RWPE2 (cell line): ENCODE data around the gene RTF1.

Experiments used
- ATAC-seq: fragments of 200-7000 bp; cut with Tn5 transposase; 3 replicates; pipeline ENCODE4 v1.9.1; 2021; ENCODE audit warnings: low read depth
- DNase-seq: peaks from one replicate; pipeline ENCODE4 v3.0.0-alpha.2; 2020; ENCODE audit warnings: low spot score
- H3K27ac ChIP-seq: fragments of 450-650 bp; 2 replicates; pipeline ENCODE4 v1.5.1; 2017; ENCODE audit warnings: mild to moderate bottlenecking; ENCODE audit not compliant: poor library complexity, severe bottlenecking
- H3K27me3 ChIP-seq: fragments of 250-450 bp; sonication (Bioruptor Pico); 2 replicates; pipeline ENCODE4 v1.5.1; 2021; ENCODE audit warnings: mild to moderate bottlenecking, moderate library complexity; ENCODE audit not compliant: insufficient read depth, poor library complexity, severe bottlenecking
- H3K36me3 ChIP-seq: fragments of 250-450 bp; sonication (Bioruptor Pico); 2 replicates; pipeline ENCODE4 v1.5.1; 2020; ENCODE audit warnings: low read depth, mild to moderate bottlenecking, moderate library complexity
- H3K4me1 ChIP-seq: fragments of 250-450 bp; sonication (Bioruptor Pico); 2 replicates; pipeline ENCODE4 v1.5.1; 2021; ENCODE audit warnings: mild to moderate bottlenecking, moderate library complexity; ENCODE audit not compliant: insufficient read depth, poor library complexity, severe bottlenecking
- H3K4me3 ChIP-seq: fragments of 250-450 bp; sonication (Bioruptor Pico); 2 replicates; pipeline ENCODE4 v1.5.1; 2021; ENCODE audit warnings: mild to moderate bottlenecking, moderate library complexity; ENCODE audit not compliant: severe bottlenecking
- H3K9me3 ChIP-seq: fragments of 250-450 bp; sonication (Bioruptor Pico); 2 replicates; pipeline ENCODE4 v1.5.1; 2021; ENCODE audit warnings: mild to moderate bottlenecking, moderate library complexity; ENCODE audit not compliant: severe bottlenecking
- CTCF ChIP-seq: fragments of 450-650 bp; IDR thresholded peaks from one replicate; pipeline ENCODE4 v1.5.1; 2017; ENCODE audit warnings: mild to moderate bottlenecking, moderate library complexity; ENCODE audit not compliant: poor library complexity, severe bottlenecking

The RTF1 gene

DNA sequence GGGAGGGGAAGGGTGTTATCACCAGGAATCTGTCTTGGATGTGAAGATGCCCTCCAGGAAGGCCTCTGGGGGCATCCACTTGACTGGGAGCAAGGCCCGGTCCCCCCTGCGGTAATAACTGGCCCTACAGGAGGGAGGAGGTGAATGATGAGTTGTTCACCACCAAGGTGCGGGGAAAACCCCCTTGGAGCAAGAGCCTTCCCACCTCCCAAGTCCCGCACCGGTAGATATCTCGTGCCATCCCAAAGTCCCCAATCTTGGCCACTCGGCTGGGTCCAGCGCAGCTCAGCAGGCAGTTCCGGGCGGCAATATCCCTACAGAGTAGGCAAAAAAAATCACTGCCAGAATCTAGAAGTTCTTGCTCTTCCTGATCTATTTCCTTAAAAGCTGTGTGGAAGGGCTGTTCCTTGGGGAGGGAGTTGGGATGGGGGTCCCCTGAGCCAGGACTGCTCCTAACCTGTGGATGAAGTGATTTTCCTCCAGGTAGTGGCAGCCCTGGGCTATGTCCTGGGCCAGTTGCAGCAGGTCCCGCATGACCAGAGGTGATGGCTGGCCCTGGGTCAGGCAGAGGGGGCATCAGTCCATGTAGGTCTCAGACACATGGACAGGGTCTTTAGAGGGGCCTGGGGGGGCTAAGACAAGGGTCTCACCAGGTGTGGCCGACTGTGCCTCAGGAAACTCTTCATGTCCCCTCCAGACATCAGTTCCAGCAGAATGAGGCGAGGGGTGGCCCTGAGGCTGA, 88.0 kb downstream of the RTF1 start:
- Histone ChIP-seq H3K4me1 (no peaks in the 10 kb centered on the region), H3K36me3 (no peaks in the 10 kb centered on the region), H3K27ac (no peak overlapping the region), H3K4me3 (no peak overlapping the region), H3K27me3 (peaks cover 25% of the 10 kb centered on the region), H3K9me3 (no peaks in the 10 kb centered on the region)
- ATAC-seq: no peak
- no peak for TF ChIP-seq CTCF
- no peak for DNase-seq

DNA sequence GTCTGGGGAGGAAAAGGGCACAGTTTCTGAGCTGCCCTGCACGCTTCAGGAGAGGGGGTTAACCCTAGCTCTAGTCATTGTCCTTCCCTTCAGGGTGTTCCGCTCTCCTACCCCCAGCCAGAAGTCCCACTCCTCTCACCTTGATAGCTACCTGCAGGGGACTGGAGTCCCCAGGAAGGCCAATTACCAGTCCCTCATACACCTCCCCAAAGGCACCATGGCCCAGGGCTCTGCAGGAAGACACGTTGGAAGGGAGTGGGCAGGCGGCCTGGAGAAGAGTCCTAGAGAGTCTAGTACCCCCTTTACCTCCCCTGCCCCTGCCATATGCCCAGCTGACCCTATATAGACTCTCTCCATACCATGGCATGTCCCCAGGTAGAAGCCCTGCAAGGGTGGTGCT, 88.9 kb downstream of the RTF1 start:
- no peak for ATAC-seq
- DNase-seq: no peak
- H3K27me3 ChIP-seq: peaks cover 25% of the 10 kb centered on the region

GRCh38 chr15:41506796-41507341, 90.0 kb downstream of the RTF1 start:
- Histone ChIP-seq H3K4me1 (no peaks in the 10 kb centered on the region), H3K27ac (no peak overlapping the region), H3K27me3 (peaks cover 23% of the 10 kb centered on the region), H3K4me3 (no peak overlapping the region), H3K36me3 (no peaks in the 10 kb centered on the region), H3K9me3 (no peaks in the 10 kb centered on the region)
- ATAC-seq (peak; percentile 20; the same call in 2 of the 3 replicates), DNase-seq (no peak)
- peak; percentile 54 for TF ChIP-seq CTCF

More for the DNA sequence above, 88.9 kb downstream of the RTF1 start:
- TF ChIP-seq CTCF: no peak
- no peaks in the 10 kb centered on the region for H3K36me3 ChIP-seq
- H3K27ac ChIP-seq: no peak overlapping the region
- no peaks in the 10 kb centered on the region for H3K4me1 ChIP-seq
- H3K4me3 ChIP-seq: no peak overlapping the region
- H3K9me3 ChIP-seq: no peaks in the 10 kb centered on the region

DNA sequence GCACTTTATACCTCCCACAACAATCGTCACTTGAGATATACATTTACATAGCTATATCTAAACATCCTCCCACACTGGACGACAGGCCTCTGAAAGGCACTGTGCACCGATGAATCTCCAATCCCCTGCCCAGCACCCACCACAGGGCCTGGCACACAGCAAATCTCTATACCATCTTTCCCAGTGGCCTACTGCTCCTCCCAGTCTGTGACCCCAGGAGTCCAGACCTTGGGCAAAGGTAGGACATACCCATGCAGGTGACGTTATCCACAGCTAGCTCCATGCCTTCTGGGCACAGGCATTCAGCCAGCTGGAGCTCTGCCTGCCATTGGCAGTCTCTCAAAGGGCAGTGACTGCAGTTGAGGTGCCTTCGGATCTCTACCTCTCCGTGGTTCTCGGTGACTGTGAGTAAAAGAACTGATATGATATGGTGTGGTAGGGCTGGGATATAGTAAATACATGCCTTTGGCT, 91.0 kb downstream of the RTF1 start:
- no peak for TF ChIP-seq CTCF
- Histone ChIP-seq H3K9me3 (no peaks in the 10 kb centered on the region), H3K4me3 (no peak overlapping the region), H3K27me3 (peaks cover 23% of the 10 kb centered on the region), H3K36me3 (no peaks in the 10 kb centered on the region), H3K27ac (no peak overlapping the region), H3K4me1 (no peaks in the 10 kb centered on the region)
- no peak for DNase-seq
- peak; percentile 35 for ATAC-seq

GRCh38 chr15:41510728-41511127, 93.8 kb downstream of the RTF1 start:
- Histone ChIP-seq H3K36me3 (no peaks in the 10 kb centered on the region), H3K9me3 (no peaks in the 10 kb centered on the region), H3K4me1 (no peaks in the 10 kb centered on the region), H3K27ac (no peak overlapping the region), H3K4me3 (no peak overlapping the region), H3K27me3 (peaks cover 28% of the 10 kb centered on the region)
- no peak for ATAC-seq
- no peak for DNase-seq
- TF ChIP-seq CTCF: no peak
